Right lobe of liver (tissue), 4 donors: ENCODE measurements around the gene RIMBP2.

ENCODE experiments used
- POLR2A ChIP-seq: fragments of 450-650 bp; IDR thresholded peaks from one replicate; pipeline ENCODE4 v1.6.1; 2017; ENCODE audit warnings: antibody characterized with exemption, mild to moderate bottlenecking
- TF ChIP-seq, protein P1 (sequence below), 4 donors: fragments of 200-600 bp in 3 of 4; fragments of 450-650 bp in 1 of 4; IDR thresholded peaks; one replicate each; pipeline versions ENCODE4 v1.5.1 to v1.8.0; 2016 to 2022; ENCODE audit warnings: antibody characterized with exemption in 4 of 4, mild to moderate bottlenecking in 2 of 4
- donor health status: DM: no; HTN: no; CAD: no.
- donor health status: DM: no; HTN: no; CAD: no.
- donor health status: DM: no; HTN: yes; CAD: no.

- TF ChIP-seq, protein P1, sequence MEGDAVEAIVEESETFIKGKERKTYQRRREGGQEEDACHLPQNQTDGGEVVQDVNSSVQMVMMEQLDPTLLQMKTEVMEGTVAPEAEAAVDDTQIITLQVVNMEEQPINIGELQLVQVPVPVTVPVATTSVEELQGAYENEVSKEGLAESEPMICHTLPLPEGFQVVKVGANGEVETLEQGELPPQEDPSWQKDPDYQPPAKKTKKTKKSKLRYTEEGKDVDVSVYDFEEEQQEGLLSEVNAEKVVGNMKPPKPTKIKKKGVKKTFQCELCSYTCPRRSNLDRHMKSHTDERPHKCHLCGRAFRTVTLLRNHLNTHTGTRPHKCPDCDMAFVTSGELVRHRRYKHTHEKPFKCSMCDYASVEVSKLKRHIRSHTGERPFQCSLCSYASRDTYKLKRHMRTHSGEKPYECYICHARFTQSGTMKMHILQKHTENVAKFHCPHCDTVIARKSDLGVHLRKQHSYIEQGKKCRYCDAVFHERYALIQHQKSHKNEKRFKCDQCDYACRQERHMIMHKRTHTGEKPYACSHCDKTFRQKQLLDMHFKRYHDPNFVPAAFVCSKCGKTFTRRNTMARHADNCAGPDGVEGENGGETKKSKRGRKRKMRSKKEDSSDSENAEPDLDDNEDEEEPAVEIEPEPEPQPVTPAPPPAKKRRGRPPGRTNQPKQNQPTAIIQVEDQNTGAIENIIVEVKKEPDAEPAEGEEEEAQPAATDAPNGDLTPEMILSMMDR (IDR thresholded peaks at IDR 0.05) = no peak
- no peak for TF ChIP-seq POLR2A
Measured at GRCh38 chr12:130573235-130573634, 142.9 kb downstream of the RIMBP2 start.
